ENCODE data around the gene ARHGAP23.

Gene ARHGAP23

DNA sequence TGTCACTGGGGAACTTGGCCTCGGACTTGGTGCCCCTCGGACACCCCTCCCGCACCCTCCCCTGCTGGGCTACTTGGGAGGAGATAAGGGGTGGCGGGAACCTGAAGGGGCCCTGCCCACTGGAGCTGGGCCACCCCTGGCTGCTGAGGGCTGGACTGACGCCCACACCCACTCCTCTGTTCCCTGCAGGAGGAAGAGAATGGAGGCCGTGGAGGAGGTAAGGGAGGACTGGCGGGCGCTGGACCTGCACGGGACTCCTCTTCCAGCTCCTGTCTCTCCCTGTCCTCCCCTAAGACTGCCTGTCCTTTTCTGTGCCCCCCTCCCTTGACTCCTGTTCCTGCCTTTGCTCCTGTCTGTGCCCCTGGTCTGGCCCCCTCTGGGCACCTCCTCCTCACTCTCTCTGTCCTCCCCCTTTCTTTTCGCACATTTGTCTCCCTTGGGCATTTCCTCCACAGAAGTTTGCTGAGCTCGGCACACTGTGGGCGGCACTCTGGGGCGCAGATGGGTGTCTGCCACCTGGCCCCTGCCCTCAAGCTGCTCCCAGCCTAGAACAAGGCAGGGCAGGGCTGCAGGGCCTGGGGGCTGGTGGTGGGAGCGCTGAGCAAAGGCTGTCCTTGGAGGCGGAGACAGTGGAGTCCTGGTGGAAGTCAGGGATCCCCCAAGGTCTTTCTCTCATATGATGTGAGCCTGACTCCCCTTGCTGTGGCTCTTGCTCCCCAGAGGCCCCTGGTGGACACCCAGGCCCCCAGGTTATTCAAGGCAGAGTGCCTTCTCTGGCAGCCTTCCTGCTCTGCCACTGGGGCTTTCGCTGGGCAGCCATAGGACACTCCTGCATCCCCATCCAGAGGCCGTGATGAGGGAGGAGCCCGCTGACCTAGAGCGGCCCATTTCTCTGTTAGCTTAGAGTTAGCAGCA, 32.7 kb downstream of the ARHGAP23 start:
- H3K36me3 ChIP-seq (ENCODE audit: control insufficient read depth, insufficient read depth, low read length) = no peaks in the 10 kb centered on the region
- no peaks in the 10 kb centered on the region for H3K9me3 ChIP-seq (ENCODE audit: control insufficient read depth, low read length)
- H3K27me3 ChIP-seq (replicated peaks; ENCODE audit: control insufficient read depth, insufficient read depth, low read length, poor library complexity, severe bottlenecking) = peaks cover 3% of the 10 kb centered on the region
- no peak overlapping the region for H3K4me3 ChIP-seq (ENCODE audit: insufficient read depth, low read depth, low read length, poor library complexity, severe bottlenecking)
- DNase-seq = no peak
- H3K27ac ChIP-seq (ENCODE audit: insufficient read depth, low read length, poor library complexity, severe bottlenecking) = no peak overlapping the region
- no peaks in the 10 kb centered on the region for H3K4me1 ChIP-seq (ENCODE audit: control insufficient read depth, insufficient read depth, low read length, poor library complexity, severe bottlenecking)

DNA sequence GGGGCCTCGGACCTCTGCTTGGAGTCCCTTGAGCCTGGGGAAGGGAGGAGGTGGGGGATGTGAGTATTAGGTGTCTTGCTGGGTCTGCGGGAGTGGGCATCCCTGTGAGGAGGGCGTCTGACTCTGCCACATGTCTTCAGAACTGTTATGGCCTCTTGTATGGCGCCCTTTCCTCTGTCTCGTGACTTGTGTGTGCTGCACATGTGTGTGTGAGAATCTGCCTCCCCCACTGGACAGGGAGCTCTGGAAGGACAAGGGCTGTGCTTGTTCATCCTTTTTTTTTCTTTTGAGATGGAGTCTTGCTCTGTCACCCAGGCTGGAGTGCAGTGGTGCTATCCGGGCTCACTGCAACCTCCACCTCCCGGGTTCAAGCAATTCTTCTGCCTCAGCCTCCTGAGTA, 33.4 kb downstream of the ARHGAP23 start:
- Histone ChIP-seq H3K27ac (ENCODE audit: insufficient read depth, low read length, poor library complexity, severe bottlenecking) (no peak overlapping the region), H3K9me3 (ENCODE audit: control insufficient read depth, low read length) (no peaks in the 10 kb centered on the region), H3K4me3 (ENCODE audit: insufficient read depth, low read depth, low read length, poor library complexity, severe bottlenecking) (no peak overlapping the region), H3K4me1 (ENCODE audit: control insufficient read depth, insufficient read depth, low read length, poor library complexity, severe bottlenecking) (no peaks in the 10 kb centered on the region), H3K36me3 (ENCODE audit: control insufficient read depth, insufficient read depth, low read length) (no peaks in the 10 kb centered on the region), H3K27me3 (replicated peaks; ENCODE audit: control insufficient read depth, insufficient read depth, low read length, poor library complexity, severe bottlenecking) (no peaks in the 10 kb centered on the region)
- no peak for DNase-seq

DNA sequence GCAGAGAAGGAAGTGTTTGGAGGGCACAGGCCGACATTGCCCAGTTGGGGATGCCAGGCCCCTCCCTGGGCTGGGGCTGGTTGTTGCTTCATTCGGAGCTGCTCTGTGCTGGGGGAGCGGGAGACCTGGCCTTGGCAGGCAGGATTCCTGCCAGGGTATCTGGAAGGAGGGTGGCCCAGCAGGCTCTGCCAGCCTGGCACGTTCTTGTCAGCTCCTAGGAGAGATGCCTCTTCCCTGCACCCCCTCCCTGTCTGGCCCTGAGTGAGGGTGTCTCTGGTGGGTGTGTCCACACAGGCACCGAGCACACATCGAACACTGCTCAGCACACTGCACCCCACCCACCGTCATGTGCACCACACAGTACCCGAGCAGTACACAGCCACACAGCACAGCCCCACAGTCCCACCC, 35.2 kb downstream of the ARHGAP23 start:
- H3K9me3 ChIP-seq (ENCODE audit: control insufficient read depth, low read length) = no peaks in the 10 kb centered on the region
- H3K36me3 ChIP-seq (ENCODE audit: control insufficient read depth, insufficient read depth, low read length) = no peaks in the 10 kb centered on the region
- H3K27me3 ChIP-seq (replicated peaks; ENCODE audit: control insufficient read depth, insufficient read depth, low read length, poor library complexity, severe bottlenecking) = no peaks in the 10 kb centered on the region
- H3K27ac ChIP-seq (ENCODE audit: insufficient read depth, low read length, poor library complexity, severe bottlenecking) = no peak overlapping the region
- no peak for DNase-seq
- H3K4me1 ChIP-seq (ENCODE audit: control insufficient read depth, insufficient read depth, low read length, poor library complexity, severe bottlenecking) = no peaks in the 10 kb centered on the region
- H3K4me3 ChIP-seq (ENCODE audit: insufficient read depth, low read depth, low read length, poor library complexity, severe bottlenecking) = no peak overlapping the region

DNA sequence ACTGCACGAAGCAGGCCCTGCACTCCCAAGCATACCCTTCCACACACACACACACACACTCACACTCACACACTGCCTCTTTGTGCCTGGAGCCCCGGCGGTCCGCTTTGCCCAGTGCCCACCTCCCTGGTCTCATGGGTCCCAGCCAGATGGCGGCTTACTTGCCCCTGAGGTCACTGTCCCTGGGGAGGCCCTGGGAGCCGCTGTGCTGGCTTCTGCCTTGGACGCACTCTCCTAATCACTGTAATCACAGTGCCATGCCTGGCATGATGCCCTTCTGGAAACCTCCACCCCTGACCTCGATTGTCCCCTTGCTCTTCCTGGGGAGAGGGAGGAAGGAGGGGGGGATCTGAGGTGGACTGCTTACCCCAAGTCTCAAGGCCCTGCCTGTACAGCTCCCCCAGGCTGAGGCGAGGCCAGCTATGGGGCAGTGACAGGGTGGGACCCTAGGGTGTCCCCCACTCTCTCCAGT, 36.0 kb downstream of the ARHGAP23 start:
- DNase-seq = no peak
- no peaks in the 10 kb centered on the region for H3K9me3 ChIP-seq (ENCODE audit: control insufficient read depth, low read length)
- no peaks in the 10 kb centered on the region for H3K4me1 ChIP-seq (ENCODE audit: control insufficient read depth, insufficient read depth, low read length, poor library complexity, severe bottlenecking)
- no peak overlapping the region for H3K27ac ChIP-seq (ENCODE audit: insufficient read depth, low read length, poor library complexity, severe bottlenecking)
- H3K4me3 ChIP-seq (ENCODE audit: insufficient read depth, low read depth, low read length, poor library complexity, severe bottlenecking) = no peak overlapping the region
- H3K27me3 ChIP-seq (replicated peaks; ENCODE audit: control insufficient read depth, insufficient read depth, low read length, poor library complexity, severe bottlenecking) = no peaks in the 10 kb centered on the region
- H3K36me3 ChIP-seq (ENCODE audit: control insufficient read depth, insufficient read depth, low read length) = no peaks in the 10 kb centered on the region

DNA sequence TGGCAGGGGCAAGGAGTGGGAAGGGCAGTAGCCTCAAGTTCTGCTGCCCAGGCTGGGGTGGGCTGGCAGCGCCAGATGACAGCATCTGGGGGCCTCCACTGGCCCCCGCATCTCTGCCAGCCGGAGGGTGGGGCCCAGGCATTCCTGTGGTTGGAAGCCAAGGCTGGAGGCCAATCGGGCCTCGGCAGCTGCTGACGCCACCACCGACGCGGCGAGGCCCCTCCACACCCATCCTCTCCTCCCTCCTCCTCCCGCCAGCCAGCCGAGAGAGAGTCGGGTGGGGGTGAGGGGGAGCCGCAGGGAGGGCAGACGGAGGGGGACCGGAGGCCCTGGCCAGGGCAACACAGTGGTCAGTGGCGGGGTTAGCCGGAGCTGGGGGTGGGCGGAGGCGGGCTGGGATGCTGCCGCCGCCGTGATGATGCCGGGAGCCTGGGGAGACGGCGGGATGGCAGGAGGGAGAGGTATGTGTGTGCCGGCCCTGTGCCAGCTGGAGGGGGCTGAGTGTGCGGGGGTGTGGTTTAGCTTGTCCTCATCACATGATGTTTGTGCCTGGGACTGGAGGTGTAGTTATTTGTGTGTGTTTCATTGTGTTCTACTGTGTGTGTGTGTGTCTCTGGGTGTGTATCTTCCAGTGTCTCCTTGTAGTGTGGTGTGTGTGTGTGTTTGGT, 36.6 kb downstream of the ARHGAP23 start:
- Histone ChIP-seq H3K4me3 (ENCODE audit: insufficient read depth, low read depth, low read length, poor library complexity, severe bottlenecking) (no peak overlapping the region), H3K4me1 (ENCODE audit: control insufficient read depth, insufficient read depth, low read length, poor library complexity, severe bottlenecking) (no peaks in the 10 kb centered on the region), H3K36me3 (ENCODE audit: control insufficient read depth, insufficient read depth, low read length) (no peaks in the 10 kb centered on the region), H3K27me3 (replicated peaks; ENCODE audit: control insufficient read depth, insufficient read depth, low read length, poor library complexity, severe bottlenecking) (no peaks in the 10 kb centered on the region), H3K27ac (ENCODE audit: insufficient read depth, low read length, poor library complexity, severe bottlenecking) (no peak overlapping the region), H3K9me3 (ENCODE audit: control insufficient read depth, low read length) (no peaks in the 10 kb centered on the region)
- no peak for DNase-seq

DNA sequence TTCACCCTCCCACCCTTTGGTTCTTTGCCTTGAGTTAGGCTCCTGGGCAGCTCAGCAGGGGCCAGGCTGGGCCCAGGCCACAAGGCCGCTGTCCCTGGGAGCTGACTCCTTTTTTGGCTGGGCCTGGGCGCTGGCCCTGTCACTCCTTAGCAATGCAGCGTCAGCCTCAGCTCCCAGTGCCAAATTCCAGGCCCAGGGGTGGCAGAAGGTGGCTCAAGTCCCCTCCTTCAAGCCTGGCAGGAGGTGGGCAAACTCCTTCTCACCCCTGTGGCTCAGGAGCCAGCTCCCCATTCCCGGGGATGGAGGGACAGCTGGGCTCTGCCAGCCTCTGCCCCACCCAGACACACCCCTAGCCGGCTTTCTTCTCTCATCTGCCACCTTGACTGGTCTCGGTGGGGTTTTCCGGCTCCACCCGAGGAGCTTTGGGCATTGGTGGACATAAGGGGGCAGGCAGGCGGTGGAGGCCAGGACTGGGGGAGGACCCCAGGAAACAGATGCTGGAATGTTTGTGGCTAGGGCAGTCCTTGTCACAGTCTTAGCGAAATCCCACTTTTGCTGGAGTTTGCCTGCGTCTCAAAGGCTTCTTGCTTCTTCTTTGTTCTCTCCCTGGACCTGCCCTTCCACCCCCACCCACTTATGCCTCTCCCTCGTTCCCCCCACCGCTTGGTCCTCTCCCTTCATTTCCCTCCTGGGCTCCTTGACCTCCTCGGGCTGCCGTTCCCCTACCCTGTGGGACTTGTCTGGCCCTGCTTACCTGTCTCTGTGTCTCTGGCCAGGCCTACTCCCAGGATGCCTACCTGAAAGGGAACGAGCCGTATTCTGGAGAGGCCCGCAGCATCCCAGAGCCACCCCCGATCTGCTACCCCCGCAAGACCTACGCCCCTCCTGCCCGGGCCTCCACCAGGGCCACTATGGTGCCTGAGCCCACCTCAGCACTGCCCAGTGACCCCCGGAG, 37.4 kb downstream of the ARHGAP23 start:
- Histone ChIP-seq H3K36me3 (ENCODE audit: control insufficient read depth, insufficient read depth, low read length) (no peaks in the 10 kb centered on the region), H3K27ac (ENCODE audit: insufficient read depth, low read length, poor library complexity, severe bottlenecking) (no peak overlapping the region), H3K27me3 (replicated peaks; ENCODE audit: control insufficient read depth, insufficient read depth, low read length, poor library complexity, severe bottlenecking) (no peaks in the 10 kb centered on the region), H3K4me1 (ENCODE audit: control insufficient read depth, insufficient read depth, low read length, poor library complexity, severe bottlenecking) (no peaks in the 10 kb centered on the region), H3K9me3 (ENCODE audit: control insufficient read depth, low read length) (no peaks in the 10 kb centered on the region), H3K4me3 (ENCODE audit: insufficient read depth, low read depth, low read length, poor library complexity, severe bottlenecking) (no peak overlapping the region)
- no peak for DNase-seq

DNA sequence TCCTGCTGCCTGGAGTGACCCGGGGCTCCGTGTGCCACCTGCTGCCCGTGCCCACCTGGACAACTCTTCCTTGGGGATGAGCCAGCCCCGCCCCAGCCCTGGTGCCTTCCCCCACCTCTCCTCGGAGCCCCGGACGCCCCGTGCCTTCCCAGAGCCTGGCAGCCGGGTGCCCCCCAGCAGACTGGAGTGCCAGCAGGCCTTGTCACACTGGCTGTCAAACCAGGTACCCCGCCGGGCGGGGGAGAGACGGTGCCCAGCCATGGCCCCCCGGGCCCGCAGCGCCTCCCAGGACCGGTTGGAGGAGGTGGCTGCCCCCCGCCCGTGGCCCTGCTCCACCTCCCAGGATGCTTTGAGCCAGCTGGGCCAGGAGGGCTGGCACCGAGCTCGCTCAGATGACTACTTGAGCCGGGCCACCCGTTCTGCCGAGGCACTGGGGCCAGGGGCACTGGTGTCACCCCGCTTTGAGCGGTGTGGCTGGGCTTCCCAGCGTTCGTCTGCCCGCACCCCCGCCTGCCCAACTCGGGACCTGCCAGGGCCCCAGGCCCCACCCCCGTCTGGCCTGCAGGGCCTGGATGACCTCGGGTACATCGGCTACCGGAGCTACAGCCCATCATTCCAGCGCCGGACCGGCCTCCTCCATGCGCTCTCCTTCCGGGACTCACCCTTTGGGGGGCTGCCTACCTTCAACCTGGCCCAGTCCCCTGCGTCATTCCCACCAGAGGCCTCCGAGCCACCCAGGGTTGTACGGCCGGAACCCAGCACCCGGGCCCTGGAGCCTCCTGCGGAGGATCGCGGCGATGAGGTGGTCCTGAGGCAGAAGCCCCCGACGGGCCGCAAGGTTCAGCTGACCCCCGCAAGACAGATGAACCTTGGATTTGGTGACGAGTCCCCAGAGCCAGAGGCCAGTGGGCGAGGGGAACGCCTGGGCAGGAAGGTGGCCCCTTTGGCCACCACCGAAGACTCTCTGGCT, 38.4 kb downstream of the ARHGAP23 start:
- Histone ChIP-seq H3K27me3 (replicated peaks; ENCODE audit: control insufficient read depth, insufficient read depth, low read length, poor library complexity, severe bottlenecking) (no peaks in the 10 kb centered on the region), H3K27ac (ENCODE audit: insufficient read depth, low read length, poor library complexity, severe bottlenecking) (no peak overlapping the region), H3K4me1 (ENCODE audit: control insufficient read depth, insufficient read depth, low read length, poor library complexity, severe bottlenecking) (no peaks in the 10 kb centered on the region), H3K9me3 (ENCODE audit: control insufficient read depth, low read length) (no peaks in the 10 kb centered on the region), H3K36me3 (ENCODE audit: control insufficient read depth, insufficient read depth, low read length) (no peaks in the 10 kb centered on the region), H3K4me3 (ENCODE audit: insufficient read depth, low read depth, low read length, poor library complexity, severe bottlenecking) (no peak overlapping the region)
- DNase-seq = no peak

DNA sequence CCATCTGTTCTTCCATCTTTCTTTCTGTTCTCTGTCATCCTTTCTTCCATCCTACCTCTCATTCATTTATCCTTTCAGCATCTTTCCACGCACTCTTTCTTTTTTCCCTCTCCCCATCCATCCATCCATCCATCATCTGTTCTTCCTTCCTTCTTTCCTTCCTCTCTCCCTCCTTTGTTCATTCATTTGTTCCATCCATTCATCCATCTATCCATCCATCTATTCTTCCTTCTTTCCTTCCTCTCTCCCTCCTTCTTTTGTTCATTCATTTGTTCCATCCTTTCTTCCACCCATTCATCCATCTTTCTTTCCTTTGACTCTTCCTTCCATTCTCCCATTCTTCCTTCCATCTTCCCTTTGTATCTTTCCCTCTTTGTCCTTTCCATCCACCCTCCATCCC, 39.2 kb downstream of the ARHGAP23 start:
- H3K27ac ChIP-seq (ENCODE audit: insufficient read depth, low read length, poor library complexity, severe bottlenecking) = no peak overlapping the region

DNA sequence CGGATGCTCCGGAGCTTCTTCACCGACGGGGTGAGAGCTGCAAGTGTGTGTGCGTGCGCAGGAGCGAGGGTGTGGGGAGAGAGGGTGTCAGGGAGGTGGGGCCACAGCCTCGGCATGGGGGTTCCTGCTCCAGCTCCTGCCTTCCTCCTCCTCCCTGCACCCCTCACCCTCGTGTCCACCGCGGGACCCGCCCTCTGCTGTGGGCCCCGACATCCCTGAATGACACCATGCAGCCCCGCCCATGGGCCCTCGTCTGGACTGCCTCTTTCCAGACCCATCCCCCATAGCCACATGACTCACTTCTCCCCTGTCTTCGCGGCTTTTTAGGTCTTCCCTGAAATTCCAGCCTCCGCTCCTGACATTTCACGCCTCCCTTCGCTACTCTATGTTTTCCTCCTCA, 41.6 kb downstream of the ARHGAP23 start:
- no peaks in the 10 kb centered on the region for H3K27me3 ChIP-seq (replicated peaks; ENCODE audit: control insufficient read depth, insufficient read depth, low read length, poor library complexity, severe bottlenecking)
- H3K36me3 ChIP-seq (ENCODE audit: control insufficient read depth, insufficient read depth, low read length) = no peaks in the 10 kb centered on the region
- DNase-seq = no peak
- H3K27ac ChIP-seq (ENCODE audit: insufficient read depth, low read length, poor library complexity, severe bottlenecking) = no peak overlapping the region
- no peaks in the 10 kb centered on the region for H3K9me3 ChIP-seq (ENCODE audit: control insufficient read depth, low read length)
- no peak overlapping the region for H3K4me3 ChIP-seq (ENCODE audit: insufficient read depth, low read depth, low read length, poor library complexity, severe bottlenecking)
- H3K4me1 ChIP-seq (ENCODE audit: control insufficient read depth, insufficient read depth, low read length, poor library complexity, severe bottlenecking) = no peaks in the 10 kb centered on the region

More for the DNA sequence above, 39.2 kb downstream of the ARHGAP23 start:
- Histone ChIP-seq H3K9me3 (ENCODE audit: control insufficient read depth, low read length) (no peaks in the 10 kb centered on the region), H3K36me3 (ENCODE audit: control insufficient read depth, insufficient read depth, low read length) (no peaks in the 10 kb centered on the region), H3K4me3 (ENCODE audit: insufficient read depth, low read depth, low read length, poor library complexity, severe bottlenecking) (no peak overlapping the region), H3K27me3 (replicated peaks; ENCODE audit: control insufficient read depth, insufficient read depth, low read length, poor library complexity, severe bottlenecking) (no peaks in the 10 kb centered on the region), H3K4me1 (ENCODE audit: control insufficient read depth, insufficient read depth, low read length, poor library complexity, severe bottlenecking) (no peaks in the 10 kb centered on the region)
- no peak for DNase-seq

Data from effector memory CD4-positive, alpha-beta T cell (primary cell).